Bronchial epithelial cell (primary cell): ENCODE results near the gene DAGLB. TPM values are rescaled to one million over a fixed set of nuclear protein-coding genes. Genes with fewer than 3 reads are reported as not detected.

Experiments
- DNase-seq: peaks from one replicate; pipeline ENCODE4 v3.0.0-alpha.2; 2010; ENCODE audit warnings: low read depth
- FAIRE-seq: peaks from 2 replicates; lab custom pipeline; 2011; peaks lifted over from hg19 to GRCh38; lab: Jason Lieb, UNC
- H3K27me3 ChIP-seq: 2 replicates; pipeline ENCODE4 v1.5.1; 2011; ENCODE audit warnings: low read length; ENCODE audit not compliant: control insufficient read depth, insufficient read depth
- H3K36me3 ChIP-seq: 2 replicates; pipeline ENCODE4 v1.5.1; 2011; ENCODE audit warnings: low read length; ENCODE audit not compliant: control insufficient read depth, insufficient read depth
- H3K4me3 ChIP-seq: 2 replicates; pipeline ENCODE4 v1.5.1; 2011; ENCODE audit warnings: mild to moderate bottlenecking, low read depth, low read length, control low read depth
- CTCF ChIP-seq: IDR thresholded peaks from 2 replicates; pipeline ENCODE4 v1.5.1; 2011; ENCODE audit warnings: mild to moderate bottlenecking, moderate library complexity, low read length, control low read depth, inconsistent platforms; ENCODE audit not compliant: insufficient read depth, severe bottlenecking
- total RNA-seq: library from RNA; depleted of rRNA; stranded (reverse); fragments of >200 nt; gene quantifications from 2 replicates; pipeline ENCODE4 v1.2.1, GENCODE V29; 2014

DAGLB gene
- total RNA-seq, 1 donor from 2014 or later = 27.1 TPM

GRCh38 chr7:6430974-6431373 is 16.8 kb downstream of the DAGLB start:
- Histone ChIP-seq H3K27me3 (no peaks in the 10 kb centered on the region), H3K4me3 (no peak overlapping the region), H3K36me3 (peaks cover 28% of the 10 kb centered on the region)
- DNase-seq (no peak), FAIRE-seq (no peak)
- no peak for TF ChIP-seq CTCF

GRCh38 chr7:6430271-6430940 is 17.3 kb downstream of the DAGLB start:
- no peaks in the 10 kb centered on the region for H3K27me3 ChIP-seq
- FAIRE-seq = no peak
- peak; percentile 23 for DNase-seq
- no peak overlapping the region for H3K4me3 ChIP-seq
- H3K36me3 ChIP-seq = peaks cover 32% of the 10 kb centered on the region
- no peak for TF ChIP-seq CTCF

- no peak for TF ChIP-seq CTCF
- FAIRE-seq = peak; percentile 23
- H3K36me3 ChIP-seq = peaks cover 45% of the 10 kb centered on the region
Measured at GRCh38 chr7:6425948-6426347, 21.8 kb downstream of the DAGLB start.

GRCh38 chr7:6423942-6424701 is 23.6 kb downstream of the DAGLB start:
- no peak overlapping the region for H3K4me3 ChIP-seq
- no peak for DNase-seq
- H3K36me3 ChIP-seq = peaks cover 52% of the 10 kb centered on the region
- peak; percentile 26 for TF ChIP-seq CTCF
- H3K27me3 ChIP-seq = no peaks in the 10 kb centered on the region
- FAIRE-seq = no peak

More at GRCh38 chr7:6425948-6426347, 21.8 kb downstream of the DAGLB start:
- no peak overlapping the region for H3K4me3 ChIP-seq
- no peaks in the 10 kb centered on the region for H3K27me3 ChIP-seq
- no peak for DNase-seq

DNA sequence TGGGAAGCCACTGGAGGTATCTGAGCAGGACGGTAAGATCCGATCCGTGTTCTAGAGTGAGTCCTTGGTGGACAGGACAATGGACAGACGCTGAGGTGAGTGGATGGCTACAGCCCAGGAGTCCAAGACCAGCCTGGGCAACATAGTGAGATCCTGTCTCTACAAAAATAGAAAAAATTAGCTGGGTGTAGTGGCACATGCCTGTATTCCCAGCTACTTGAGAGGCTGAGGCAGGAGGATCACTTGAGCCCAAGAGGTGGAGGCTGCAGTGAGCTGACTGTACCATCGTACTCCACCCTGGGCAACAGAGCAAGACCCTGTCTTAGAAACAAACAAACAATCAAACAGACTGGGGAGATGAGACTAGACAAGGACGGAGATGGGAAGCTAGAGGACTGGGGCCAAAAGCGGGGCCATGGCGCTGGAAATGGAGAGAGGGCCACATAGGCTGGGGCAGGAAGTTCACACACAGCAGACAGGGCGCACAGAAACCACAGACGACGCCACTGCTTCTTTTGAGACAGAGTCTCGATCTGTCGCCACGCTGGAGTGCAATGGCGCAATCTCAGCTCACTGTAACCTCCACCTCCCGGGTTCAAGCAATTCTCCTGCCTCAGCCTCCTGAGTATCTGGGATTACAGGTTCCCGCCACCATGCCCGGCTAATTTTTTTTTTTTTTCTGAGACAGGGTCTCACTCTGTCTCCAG is 24.7 kb downstream of the DAGLB start:
- no peak for TF ChIP-seq CTCF
- DNase-seq = no peak
- Histone ChIP-seq H3K36me3 (peaks cover 49% of the 10 kb centered on the region), H3K4me3 (no peak overlapping the region), H3K27me3 (no peaks in the 10 kb centered on the region)
- FAIRE-seq = no peak
